ENCODE results near the gene CCDC60. TPM values are rescaled to one million over a fixed set of nuclear protein-coding genes. Genes with fewer than 3 reads are reported as not detected.

CCDC60 gene
- total and polyA plus RNA-seq, 10 of the 15 experiments (the other 5 are each of a cell fraction or from before 2014, with no cell fraction given), result 0.19 TPM; not detected in 9

- DNase-seq (ENCODE audit: low read depth, low spot score), result no peak
- Histone ChIP-seq H3K9ac (ENCODE audit: control insufficient read depth, insufficient read depth, low read length) (no peak overlapping the region), H3K4me3 (no peak overlapping the region), H3K27me3 (replicated peaks in 1 of 2; ENCODE audit: control insufficient read depth in 2 of 2, insufficient read depth in 2 of 2, low read length in 1 of 2) (peaks cover 0 to 2% of the 10 kb centered on the region in 2 experiments; a peak in 1 of 4 replicates), H4K20me1 (ENCODE audit: control insufficient read depth, insufficient read depth) (no peaks in the 10 kb centered on the region), H2AFZ (ENCODE audit: control insufficient read depth, low read depth, low read length) (no peak overlapping the region), H3K4me2 (ENCODE audit: control insufficient read depth, insufficient read depth) (no peak overlapping the region), H3K36me3 (ENCODE audit: control insufficient read depth in 2 of 2, insufficient read depth in 2 of 2, low read length in 1 of 2) (no peaks in the 10 kb centered on the region), H3K27ac (ENCODE audit: control insufficient read depth, insufficient read depth) (no peak overlapping the region), H3K4me1 (ENCODE audit: control insufficient read depth, insufficient read depth, low read length) (no peaks in the 10 kb centered on the region), H3K9me3 (replicated peaks; ENCODE audit: control insufficient read depth, insufficient read depth, low read length) (no peaks in the 10 kb centered on the region), H3K79me2 (ENCODE audit: control insufficient read depth, insufficient read depth, low read length) (no peaks in the 10 kb centered on the region)
- TF ChIP-seq ZBTB4 (CRISPR knock-in tag; IDR thresholded peaks at IDR 0.05) (no peak), TAF1 (IDR thresholded peaks at IDR 0.05; ENCODE audit: borderline replicate concordance, low read depth, low read length) (no peak)
- intact Hi-C loops (cut with micrococcal nuclease; ENCODE audit: unreplicated experiment), result no loop called here
- POLR2A ChIA-PET, result no interaction called here
- CTCF ChIA-PET, result interaction anchor here (0.7 to 1.7 kb wide), 2 partner anchors 16 to 370 kb away, joined by 3 read pairs; no protein-coding TSS in a partner anchor
- FAIRE-seq, result no peak
- SMC1A ChIA-PET (ENCODE audit: uncharacterized antibody, unreplicated experiment), result no interaction called here
- WGBS (ENCODE audit: insufficient coverage, insufficient replicate concordance, low lambda C conversion rate, missing lambda C conversion rate), result 10% methylated on average over 4 of the region's 4 CpGs
- BruUV-seq (replicated peaks), result no TSS peak
- RAD21 ChIA-PET (ENCODE audit: unreplicated experiment), result no interaction called here
- in situ Hi-C loops (cut with MboI), result no loop called here
- ATAC-seq, result no peak
Observed at GRCh38 chr12:119486599-119487154, 152.1 kb downstream of the CCDC60 start.

- Histone ChIP-seq H3K36me3 (ENCODE audit: control insufficient read depth in 2 of 2, insufficient read depth in 2 of 2, low read length in 1 of 2) (no peaks in the 10 kb centered on the region), H3K4me3 (no peak overlapping the region), H3K4me1 (ENCODE audit: control insufficient read depth, insufficient read depth, low read length) (no peaks in the 10 kb centered on the region), H3K9me3 (replicated peaks; ENCODE audit: control insufficient read depth, insufficient read depth, low read length) (no peaks in the 10 kb centered on the region), H3K27me3 (replicated peaks in 1 of 2; ENCODE audit: control insufficient read depth in 2 of 2, insufficient read depth in 2 of 2, low read length in 1 of 2) (peaks cover 0 to 2% of the 10 kb centered on the region in 2 experiments; a peak in 1 of 4 replicates), H4K20me1 (ENCODE audit: control insufficient read depth, insufficient read depth) (no peaks in the 10 kb centered on the region), H2AFZ (ENCODE audit: control insufficient read depth, low read depth, low read length) (no peak overlapping the region), H3K9ac (ENCODE audit: control insufficient read depth, insufficient read depth, low read length) (no peak overlapping the region), H3K79me2 (ENCODE audit: control insufficient read depth, insufficient read depth, low read length) (no peaks in the 10 kb centered on the region), H3K27ac (ENCODE audit: control insufficient read depth, insufficient read depth) (no peak overlapping the region), H3K4me2 (ENCODE audit: control insufficient read depth, insufficient read depth) (no peak overlapping the region)
- POLR2A ChIA-PET, result no interaction called here
- RAD21 ChIA-PET (ENCODE audit: unreplicated experiment), result no interaction called here
- no peak for ATAC-seq
- no peak for TF ChIP-seq CHD2 (IDR thresholded peaks at IDR 0.05; ENCODE audit: borderline replicate concordance, low read depth, low read length)
- no peak for TF ChIP-seq POLR2AphosphoS5 (IDR thresholded peaks at IDR 0.05; ENCODE audit: low read length)
- no peak for TF ChIP-seq BRCA1 (IDR thresholded peaks at IDR 0.05; ENCODE audit: low read depth, low read length)
- no TSS peak for BruUV-seq (replicated peaks)
- no peak for DNase-seq (ENCODE audit: low read depth, low spot score)
- CTCF ChIA-PET, result no interaction called here
- 17% methylated on average over 5 of the region's 5 CpGs for WGBS (ENCODE audit: insufficient coverage, insufficient replicate concordance, low lambda C conversion rate, missing lambda C conversion rate)
- FAIRE-seq, result no peak
- in situ Hi-C loops (cut with MboI) (no loop called here), intact Hi-C loops (cut with micrococcal nuclease; ENCODE audit: unreplicated experiment) (no loop called here)
- SMC1A ChIA-PET (ENCODE audit: uncharacterized antibody, unreplicated experiment), result no interaction called here
Observed at GRCh38 chr12:119491814-119492213, 157.3 kb downstream of the CCDC60 start.

Measured in GM12878 (cell line).